GM23338 (cell line): ENCODE measurements around the gene YY1AP1.

ENCODE experiments used
- CREB1 ChIP-seq: fragments of 250-450 bp; sonication (Bioruptor Pico); IDR thresholded peaks from 2 replicates; pipeline ENCODE4 v1.5.0; 2020; ENCODE audit warnings: low read depth, mild to moderate bottlenecking, moderate library complexity
- CTCF ChIP-seq, 2 experiments: fragments of 200-600 bp in 1 of 2; sonication (generic) in 1 of 2; conservative IDR thresholded peaks; 2 replicates each; pipeline versions ENCODE4 v1.5.1 to v1.6.1; 2016 to 2017; ENCODE audit warnings: antibody characterized with exemption in 2 of 2, low read depth in 2 of 2, mild to moderate bottlenecking in 2 of 2, moderate library complexity in 1 of 2
- ETS1 ChIP-seq: IDR thresholded peaks from 2 replicates; pipeline ENCODE4 v1.6.1; 2016; ENCODE audit warnings: antibody characterized with exemption
- EZH2 ChIP-seq: fragments of 200-600 bp; sonication (generic); IDR thresholded peaks from one replicate; pipeline ENCODE4 v1.8.0; 2017; ENCODE audit warnings: antibody characterized with exemption, mild to moderate bottlenecking, low read depth; ENCODE audit not compliant: unreplicated experiment
- EZH2phosphoT487 ChIP-seq: fragments of 200-600 bp; sonication (generic); IDR thresholded peaks from one replicate; pipeline ENCODE4 v1.8.1; 2018; ENCODE audit warnings: antibody characterized with exemption; ENCODE audit not compliant: unreplicated experiment
- POLR2AphosphoS5 ChIP-seq: IDR thresholded peaks from 2 replicates; pipeline ENCODE4 v1.6.1; 2016; ENCODE audit warnings: antibody characterized with exemption, low read depth
- REST ChIP-seq: IDR thresholded peaks from one replicate; pipeline ENCODE4 v1.6.1; 2018; ENCODE audit warnings: antibody characterized with exemption; ENCODE audit not compliant: unreplicated experiment
- ZNF331 ChIP-seq: fragments of 250-450 bp; sonication (Bioruptor Pico); IDR thresholded peaks from 2 replicates; pipeline ENCODE4 v1.5.0; 2020; ENCODE audit warnings: low read depth, mild to moderate bottlenecking, moderate library complexity

GRCh38 chr1:155695608-155696007, 7.0 kb upstream of the YY1AP1 start:
- no peak for TF ChIP-seq POLR2AphosphoS5
- no peak for TF ChIP-seq CTCF (conservative IDR thresholded peaks at IDR 0.05; ENCODE audit: low read depth in 2 of 2)
- no peak for TF ChIP-seq REST
- no peak for TF ChIP-seq EZH2
- no peak for TF ChIP-seq ZNF331 (CRISPR knock-in tag)
- TF ChIP-seq EZH2phosphoT487, result no peak
- TF ChIP-seq CREB1 (CRISPR knock-in tag), result no peak
- no peak for TF ChIP-seq ETS1
